ENCODE results near the gene SERP2.

Gene SERP2

GRCh38 chr13:44355621-44356020 lies 18.0 kb upstream of the SERP2 start:
- in situ Hi-C loops (cut with MboI; ENCODE audit: low sequenced_read_pairs) = no loop called here

GRCh38 chr13:44359983-44360375 lies 13.6 kb upstream of the SERP2 start:
- in situ Hi-C loops (cut with MboI; ENCODE audit: low sequenced_read_pairs) = no loop called here

- in situ Hi-C loops (cut with MboI; ENCODE audit: low sequenced_read_pairs) = no loop called here
Measured at GRCh38 chr13:44362394-44363040, 11.1 kb upstream of the SERP2 start.

- in situ Hi-C loops (cut with MboI; ENCODE audit: low sequenced_read_pairs) = no loop called here
Measured at GRCh38 chr13:44363631-44364344, 9.8 kb upstream of the SERP2 start.

- in situ Hi-C loops (cut with MboI; ENCODE audit: low sequenced_read_pairs) = no loop called here
Measured at GRCh38 chr13:44364345-44365000, 9.2 kb upstream of the SERP2 start.

- in situ Hi-C loops (cut with MboI; ENCODE audit: low sequenced_read_pairs) = no loop called here
Measured at GRCh38 chr13:44365008-44365407, 8.6 kb upstream of the SERP2 start.

- in situ Hi-C loops (cut with MboI; ENCODE audit: low sequenced_read_pairs) = no loop called here
Measured at GRCh38 chr13:44365899-44366298, 7.7 kb upstream of the SERP2 start.

- in situ Hi-C loops (cut with MboI; ENCODE audit: low sequenced_read_pairs) = no loop called here
Measured at GRCh38 chr13:44368062-44368591, 5.5 kb upstream of the SERP2 start.

GRCh38 chr13:44368599-44369368 lies 4.8 kb upstream of the SERP2 start:
- in situ Hi-C loops (cut with MboI; ENCODE audit: low sequenced_read_pairs) = no loop called here

- in situ Hi-C loops (cut with MboI; ENCODE audit: low sequenced_read_pairs) = no loop called here
Measured at GRCh38 chr13:44371421-44371820, 2.2 kb upstream of the SERP2 start.

- in situ Hi-C loops (cut with MboI; ENCODE audit: low sequenced_read_pairs) = no loop called here
Measured at GRCh38 chr13:44373247-44373600, 400 bp upstream of the SERP2 start.

GRCh38 chr13:44374348-44374712 lies 706 bp downstream of the SERP2 start:
- in situ Hi-C loops (cut with MboI; ENCODE audit: low sequenced_read_pairs) = no loop called here

- in situ Hi-C loops (cut with MboI; ENCODE audit: low sequenced_read_pairs) = no loop called here
Measured at GRCh38 chr13:44378277-44378676, 4.7 kb downstream of the SERP2 start.

GRCh38 chr13:44379885-44380284 lies 6.3 kb downstream of the SERP2 start:
- in situ Hi-C loops (cut with MboI; ENCODE audit: low sequenced_read_pairs) = no loop called here

GRCh38 chr13:44380404-44381165 lies 7.0 kb downstream of the SERP2 start:
- in situ Hi-C loops (cut with MboI; ENCODE audit: low sequenced_read_pairs) = no loop called here

GRCh38 chr13:44382635-44383145 lies 9.1 kb downstream of the SERP2 start:
- in situ Hi-C loops (cut with MboI; ENCODE audit: low sequenced_read_pairs) = no loop called here

- in situ Hi-C loops (cut with MboI; ENCODE audit: low sequenced_read_pairs) = no loop called here
Measured at GRCh38 chr13:44383945-44384344, 10.3 kb downstream of the SERP2 start.

GRCh38 chr13:44384778-44385177 lies 11.2 kb downstream of the SERP2 start:
- in situ Hi-C loops (cut with MboI; ENCODE audit: low sequenced_read_pairs) = no loop called here

GRCh38 chr13:44385401-44385800 lies 11.8 kb downstream of the SERP2 start:
- in situ Hi-C loops (cut with MboI; ENCODE audit: low sequenced_read_pairs) = no loop called here

GRCh38 chr13:44385847-44386246 lies 12.2 kb downstream of the SERP2 start:
- in situ Hi-C loops (cut with MboI; ENCODE audit: low sequenced_read_pairs) = no loop called here
